Neural progenitor cell (in vitro differentiated cells): Measurements from ENCODE around the gene ACTR3. TPM values are rescaled to one million over a fixed set of nuclear protein-coding genes. Genes with fewer than 3 reads are reported as not detected.

Experiments used
- DNase-seq: peaks from one replicate; pipeline ENCODE4 v3.0.0-alpha.2; 2016; ENCODE audit warnings: low spot score
- H2AFZ ChIP-seq: fragments of 200-600 bp; sonication (generic); replicated peaks from 2 replicates; pipeline ENCODE4 v1.6.1; 2016; ENCODE audit warnings: antibody characterized with exemption
- H3F3A ChIP-seq: fragments of 200-600 bp; sonication (generic); 2 replicates; pipeline ENCODE4 v1.6.1; 2016; ENCODE audit warnings: antibody characterized with exemption, low read depth
- H3K27ac ChIP-seq: fragments of 200-600 bp; sonication (generic); 2 replicates; pipeline ENCODE4 v1.5.1; 2016; ENCODE audit warnings: mild to moderate bottlenecking
- H3K27me3 ChIP-seq: fragments of 200-600 bp; sonication (generic); 2 replicates; pipeline ENCODE4 v1.6.1; 2016; ENCODE audit warnings: mild to moderate bottlenecking, moderate library complexity
- H3K36me3 ChIP-seq: fragments of 200-600 bp; sonication (generic); 2 replicates; pipeline ENCODE4 v1.5.1; 2016
- H3K4me1 ChIP-seq: fragments of 200-600 bp; sonication (generic); 2 replicates; pipeline ENCODE4 v1.6.1; 2016; ENCODE audit warnings: mixed run types
- H3K4me2 ChIP-seq: fragments of 200-600 bp; sonication (generic); 2 replicates; pipeline ENCODE4 v1.6.1; 2016
- H3K4me3 ChIP-seq: fragments of 200-600 bp; sonication (generic); 2 replicates; pipeline ENCODE4 v1.5.1; 2016
- H3K79me2 ChIP-seq: fragments of 200-600 bp; sonication (generic); 2 replicates; pipeline ENCODE4 v1.6.1; 2016; ENCODE audit warnings: low read depth
- H3K9ac ChIP-seq: fragments of 200-600 bp; sonication (generic); 2 replicates; pipeline ENCODE4 v1.6.1; 2016
- H3K9me3 ChIP-seq: fragments of 200-600 bp; sonication (generic); 2 replicates; pipeline ENCODE4 v1.5.1; 2016; ENCODE audit warnings: low read depth
- H4K20me1 ChIP-seq: fragments of 200-600 bp; sonication (generic); 2 replicates; pipeline ENCODE4 v1.6.1; 2016; ENCODE audit warnings: low read depth
- H3K27ac Mint-ChIP-seq: 3 replicates; pipeline ENCODE4 v1.8.0; 2021; ENCODE audit warnings: mixed read lengths
- H3K27me3 Mint-ChIP-seq: 2 replicates; pipeline ENCODE4 v1.8.0; 2022; ENCODE audit warnings: low read depth, mild to moderate bottlenecking, inconsistent platforms, moderate library complexity, mixed read lengths; ENCODE audit not compliant: insufficient read depth
- H3K36me3 Mint-ChIP-seq: 3 replicates; pipeline ENCODE4 v1.8.0; 2021; ENCODE audit warnings: mixed read lengths
- H3K4me1 Mint-ChIP-seq: 3 replicates; pipeline ENCODE4 v1.8.0; 2021; ENCODE audit warnings: mixed read lengths
- H3K4me3 Mint-ChIP-seq: 3 replicates; pipeline ENCODE4 v1.8.0; 2021; ENCODE audit warnings: mild to moderate bottlenecking, moderate library complexity, mixed read lengths
- H3K9me3 Mint-ChIP-seq: 3 replicates; pipeline ENCODE4 v1.8.0; 2020; ENCODE audit warnings: mixed read lengths
- EZH2 ChIP-seq: fragments of 200-600 bp; sonication (generic); IDR thresholded peaks from 2 replicates; pipeline ENCODE4 v1.6.1; 2017; ENCODE audit warnings: antibody characterized with exemption, mild to moderate bottlenecking, moderate library complexity
- EZH2phosphoT487 ChIP-seq: fragments of 200-600 bp; sonication (generic); IDR thresholded peaks from 2 replicates; pipeline ENCODE4 v1.6.1; 2017; ENCODE audit warnings: antibody characterized with exemption
- total RNA-seq: library from RNA; depleted of rRNA; stranded (reverse); fragments of >200 nt; gene quantifications from 2 replicates; pipeline ENCODE4 v1.2.3, GENCODE V29; 2015; ENCODE audit warnings: low replicate concordance
- TF ChIP-seq, protein P1 (sequence below): fragments of 200-600 bp; sonication (generic); IDR thresholded peaks from 2 replicates; pipeline ENCODE4 v1.5.1; 2017; ENCODE audit warnings: antibody characterized with exemption, mild to moderate bottlenecking

Gene ACTR3
- total RNA-seq, 1 donor from 2014 or later, result 175 TPM

DNA sequence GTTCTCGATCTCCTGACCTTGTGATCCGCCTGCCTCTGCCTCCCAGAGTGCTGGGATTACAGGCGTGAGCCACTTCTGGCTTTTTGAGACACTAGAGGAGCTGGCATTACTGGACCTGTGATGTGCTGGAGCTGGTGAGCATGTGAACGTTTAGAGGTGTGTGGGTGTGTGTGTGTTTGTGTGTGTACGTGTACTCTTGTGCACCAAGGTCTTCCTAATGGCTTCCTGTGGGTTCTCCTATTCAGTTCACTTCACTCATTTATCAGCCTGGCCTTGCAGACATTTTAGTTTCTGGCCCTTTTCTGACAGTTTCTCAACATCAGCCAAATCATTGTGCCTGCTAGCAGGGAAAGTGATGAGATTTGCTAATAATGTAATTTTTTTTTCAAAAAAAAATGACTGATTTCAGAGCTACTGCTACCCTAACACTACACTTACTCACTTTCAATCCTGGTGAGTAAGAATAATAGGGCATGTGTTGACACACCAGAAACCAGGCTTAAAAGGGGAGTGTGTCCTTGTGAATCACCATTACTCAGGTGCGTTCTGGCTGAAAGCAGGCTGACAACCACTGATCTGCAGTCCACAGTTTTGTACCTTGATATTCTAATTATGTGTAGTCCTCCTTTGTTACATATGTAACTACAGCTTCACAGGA, 41.0 kb upstream of the ACTR3 start:
- no peaks in the 10 kb centered on the region for H3K4me1 ChIP-seq
- H3F3A ChIP-seq, result no peaks in the 10 kb centered on the region
- no peaks in the 10 kb centered on the region for H3K27me3 ChIP-seq
- Mint-ChIP-seq H3K27me3 (peaks cover 2% of the 10 kb centered on the region), H3K36me3 (no peaks in the 10 kb centered on the region), H3K9me3 (peaks cover 11% of the 10 kb centered on the region), H3K27ac (no peak overlapping the region), H3K4me1 (no peaks in the 10 kb centered on the region), H3K4me3 (no peak overlapping the region)
- no peak overlapping the region for H3K4me3 ChIP-seq
- no peak for DNase-seq
- TF ChIP-seq, protein P1, sequence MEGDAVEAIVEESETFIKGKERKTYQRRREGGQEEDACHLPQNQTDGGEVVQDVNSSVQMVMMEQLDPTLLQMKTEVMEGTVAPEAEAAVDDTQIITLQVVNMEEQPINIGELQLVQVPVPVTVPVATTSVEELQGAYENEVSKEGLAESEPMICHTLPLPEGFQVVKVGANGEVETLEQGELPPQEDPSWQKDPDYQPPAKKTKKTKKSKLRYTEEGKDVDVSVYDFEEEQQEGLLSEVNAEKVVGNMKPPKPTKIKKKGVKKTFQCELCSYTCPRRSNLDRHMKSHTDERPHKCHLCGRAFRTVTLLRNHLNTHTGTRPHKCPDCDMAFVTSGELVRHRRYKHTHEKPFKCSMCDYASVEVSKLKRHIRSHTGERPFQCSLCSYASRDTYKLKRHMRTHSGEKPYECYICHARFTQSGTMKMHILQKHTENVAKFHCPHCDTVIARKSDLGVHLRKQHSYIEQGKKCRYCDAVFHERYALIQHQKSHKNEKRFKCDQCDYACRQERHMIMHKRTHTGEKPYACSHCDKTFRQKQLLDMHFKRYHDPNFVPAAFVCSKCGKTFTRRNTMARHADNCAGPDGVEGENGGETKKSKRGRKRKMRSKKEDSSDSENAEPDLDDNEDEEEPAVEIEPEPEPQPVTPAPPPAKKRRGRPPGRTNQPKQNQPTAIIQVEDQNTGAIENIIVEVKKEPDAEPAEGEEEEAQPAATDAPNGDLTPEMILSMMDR, result no peak
- TF ChIP-seq EZH2, result no peak
- no peak for TF ChIP-seq EZH2phosphoT487
- H4K20me1 ChIP-seq, result no peaks in the 10 kb centered on the region
- H3K9me3 ChIP-seq, result no peaks in the 10 kb centered on the region
- no peaks in the 10 kb centered on the region for H3K79me2 ChIP-seq
- H3K4me2 ChIP-seq, result no peak overlapping the region
- H3K9ac ChIP-seq, result no peak overlapping the region
- H2AFZ ChIP-seq, result no peak overlapping the region
- no peaks in the 10 kb centered on the region for H3K36me3 ChIP-seq
- H3K27ac ChIP-seq, result no peak overlapping the region

DNA sequence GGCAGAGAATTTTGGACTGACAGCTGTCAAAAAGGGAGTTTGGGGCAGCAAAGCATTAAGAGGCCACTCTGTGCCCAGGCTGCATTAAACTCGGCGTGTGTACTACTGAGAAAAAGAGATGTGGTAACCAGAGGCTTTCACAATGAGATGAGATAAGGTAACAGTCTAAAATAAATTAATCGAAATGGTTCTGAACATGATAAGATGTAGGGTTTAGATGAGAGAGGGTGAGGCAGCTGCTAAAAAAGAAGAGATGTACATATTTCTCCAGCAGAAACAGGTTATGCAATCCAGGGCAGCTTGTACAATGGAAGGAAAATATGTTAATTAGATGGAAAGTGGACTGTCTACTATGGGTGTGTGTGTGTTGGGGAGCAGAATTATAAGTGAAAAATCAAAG, 39.2 kb upstream of the ACTR3 start:
- Histone ChIP-seq H3K79me2 (no peaks in the 10 kb centered on the region), H3K4me3 (no peak overlapping the region), H4K20me1 (no peaks in the 10 kb centered on the region), H3F3A (no peaks in the 10 kb centered on the region), H3K36me3 (no peaks in the 10 kb centered on the region), H3K27ac (no peak overlapping the region), H3K9me3 (no peaks in the 10 kb centered on the region), H3K4me1 (no peaks in the 10 kb centered on the region), H3K27me3 (no peaks in the 10 kb centered on the region), H3K9ac (no peak overlapping the region), H3K4me2 (no peak overlapping the region), H2AFZ (no peak overlapping the region)
- H3K27ac Mint-ChIP-seq, result no peak overlapping the region
- no peaks in the 10 kb centered on the region for H3K4me1 Mint-ChIP-seq
- H3K4me3 Mint-ChIP-seq, result no peak overlapping the region
- TF ChIP-seq EZH2, result no peak
- TF ChIP-seq, protein P1, result no peak
- no peak for TF ChIP-seq EZH2phosphoT487
- no peaks in the 10 kb centered on the region for H3K36me3 Mint-ChIP-seq
- DNase-seq, result no peak
- peaks cover 11% of the 10 kb centered on the region for H3K9me3 Mint-ChIP-seq
- peaks cover 2% of the 10 kb centered on the region for H3K27me3 Mint-ChIP-seq

- no peaks in the 10 kb centered on the region for H3K9me3 ChIP-seq
- no peaks in the 10 kb centered on the region for H3K27me3 ChIP-seq
- DNase-seq, result no peak
- no peak overlapping the region for H3K4me2 ChIP-seq
- no peak overlapping the region for H3K9ac ChIP-seq
- Mint-ChIP-seq H3K36me3 (no peaks in the 10 kb centered on the region), H3K9me3 (peaks cover 3% of the 10 kb centered on the region), H3K27ac (no peak overlapping the region), H3K4me1 (no peaks in the 10 kb centered on the region), H3K27me3 (peaks cover 2% of the 10 kb centered on the region), H3K4me3 (no peak overlapping the region)
- H3K27ac ChIP-seq, result no peak overlapping the region
- H3K79me2 ChIP-seq, result no peaks in the 10 kb centered on the region
- no peak overlapping the region for H3K4me3 ChIP-seq
- no peak overlapping the region for H2AFZ ChIP-seq
- no peak for TF ChIP-seq EZH2
- TF ChIP-seq, protein P1, result no peak
- H3F3A ChIP-seq, result no peaks in the 10 kb centered on the region
- no peaks in the 10 kb centered on the region for H3K36me3 ChIP-seq
- no peaks in the 10 kb centered on the region for H4K20me1 ChIP-seq
- H3K4me1 ChIP-seq, result no peaks in the 10 kb centered on the region
Observed at GRCh38 chr2:113851640-113852039, 38.2 kb upstream of the ACTR3 start.
